ENCODE measurements around the gene AUH.

The AUH gene

DNA sequence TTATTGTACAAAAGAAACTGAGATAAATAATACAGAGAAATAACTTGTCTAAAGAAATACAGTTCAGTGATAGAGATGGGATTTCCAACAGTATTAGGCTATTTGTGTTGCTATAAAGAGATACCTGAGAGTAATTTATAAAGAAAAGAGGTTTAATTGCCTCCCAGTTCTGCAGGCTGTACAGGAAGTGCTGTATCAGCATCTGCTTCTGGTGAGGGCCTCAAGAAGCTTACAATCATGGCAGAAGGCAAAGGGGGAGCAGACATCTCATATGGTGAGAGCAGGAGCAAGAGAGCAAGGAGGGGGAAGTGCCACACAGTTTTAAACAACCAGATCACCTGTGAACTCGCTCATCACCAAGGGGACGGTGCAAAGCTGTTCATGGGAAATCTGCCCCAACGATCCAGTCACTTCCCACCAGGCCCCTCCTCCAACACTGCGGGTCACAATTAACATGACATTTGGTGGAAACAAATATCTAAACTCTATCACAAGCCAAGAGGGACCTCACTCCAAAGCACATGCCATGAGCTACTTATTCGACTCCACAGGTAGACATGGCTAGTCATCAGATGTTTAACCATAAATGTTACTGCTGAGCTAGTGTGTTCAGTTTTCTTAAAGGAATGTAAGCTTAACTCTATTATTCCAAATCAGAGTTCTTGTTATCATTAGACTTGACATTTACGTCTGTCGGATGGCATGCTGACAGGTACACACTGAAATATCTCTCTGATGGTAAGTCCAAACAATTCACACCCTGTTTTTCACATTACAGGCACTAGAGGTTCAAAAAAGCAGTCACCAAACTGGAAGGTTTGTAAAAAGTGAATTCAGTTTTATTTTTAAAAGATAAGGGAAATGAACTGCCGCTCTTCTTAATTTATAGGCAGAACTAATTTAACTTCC is 82.2 kb downstream of the AUH start:
- no peaks in the 10 kb centered on the region for H3K27me3 ChIP-seq (ENCODE audit: insufficient read depth, poor library complexity, severe bottlenecking)
- TF ChIP-seq, protein P1, sequence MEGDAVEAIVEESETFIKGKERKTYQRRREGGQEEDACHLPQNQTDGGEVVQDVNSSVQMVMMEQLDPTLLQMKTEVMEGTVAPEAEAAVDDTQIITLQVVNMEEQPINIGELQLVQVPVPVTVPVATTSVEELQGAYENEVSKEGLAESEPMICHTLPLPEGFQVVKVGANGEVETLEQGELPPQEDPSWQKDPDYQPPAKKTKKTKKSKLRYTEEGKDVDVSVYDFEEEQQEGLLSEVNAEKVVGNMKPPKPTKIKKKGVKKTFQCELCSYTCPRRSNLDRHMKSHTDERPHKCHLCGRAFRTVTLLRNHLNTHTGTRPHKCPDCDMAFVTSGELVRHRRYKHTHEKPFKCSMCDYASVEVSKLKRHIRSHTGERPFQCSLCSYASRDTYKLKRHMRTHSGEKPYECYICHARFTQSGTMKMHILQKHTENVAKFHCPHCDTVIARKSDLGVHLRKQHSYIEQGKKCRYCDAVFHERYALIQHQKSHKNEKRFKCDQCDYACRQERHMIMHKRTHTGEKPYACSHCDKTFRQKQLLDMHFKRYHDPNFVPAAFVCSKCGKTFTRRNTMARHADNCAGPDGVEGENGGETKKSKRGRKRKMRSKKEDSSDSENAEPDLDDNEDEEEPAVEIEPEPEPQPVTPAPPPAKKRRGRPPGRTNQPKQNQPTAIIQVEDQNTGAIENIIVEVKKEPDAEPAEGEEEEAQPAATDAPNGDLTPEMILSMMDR (IDR thresholded peaks at IDR 0.05; ENCODE audit: insufficient read depth, low read length), result no peak
- TF ChIP-seq SPI1 (IDR thresholded peaks at IDR 0.05; ENCODE audit: borderline replicate concordance, low read depth), result no peak
- TF ChIP-seq, protein P2, sequence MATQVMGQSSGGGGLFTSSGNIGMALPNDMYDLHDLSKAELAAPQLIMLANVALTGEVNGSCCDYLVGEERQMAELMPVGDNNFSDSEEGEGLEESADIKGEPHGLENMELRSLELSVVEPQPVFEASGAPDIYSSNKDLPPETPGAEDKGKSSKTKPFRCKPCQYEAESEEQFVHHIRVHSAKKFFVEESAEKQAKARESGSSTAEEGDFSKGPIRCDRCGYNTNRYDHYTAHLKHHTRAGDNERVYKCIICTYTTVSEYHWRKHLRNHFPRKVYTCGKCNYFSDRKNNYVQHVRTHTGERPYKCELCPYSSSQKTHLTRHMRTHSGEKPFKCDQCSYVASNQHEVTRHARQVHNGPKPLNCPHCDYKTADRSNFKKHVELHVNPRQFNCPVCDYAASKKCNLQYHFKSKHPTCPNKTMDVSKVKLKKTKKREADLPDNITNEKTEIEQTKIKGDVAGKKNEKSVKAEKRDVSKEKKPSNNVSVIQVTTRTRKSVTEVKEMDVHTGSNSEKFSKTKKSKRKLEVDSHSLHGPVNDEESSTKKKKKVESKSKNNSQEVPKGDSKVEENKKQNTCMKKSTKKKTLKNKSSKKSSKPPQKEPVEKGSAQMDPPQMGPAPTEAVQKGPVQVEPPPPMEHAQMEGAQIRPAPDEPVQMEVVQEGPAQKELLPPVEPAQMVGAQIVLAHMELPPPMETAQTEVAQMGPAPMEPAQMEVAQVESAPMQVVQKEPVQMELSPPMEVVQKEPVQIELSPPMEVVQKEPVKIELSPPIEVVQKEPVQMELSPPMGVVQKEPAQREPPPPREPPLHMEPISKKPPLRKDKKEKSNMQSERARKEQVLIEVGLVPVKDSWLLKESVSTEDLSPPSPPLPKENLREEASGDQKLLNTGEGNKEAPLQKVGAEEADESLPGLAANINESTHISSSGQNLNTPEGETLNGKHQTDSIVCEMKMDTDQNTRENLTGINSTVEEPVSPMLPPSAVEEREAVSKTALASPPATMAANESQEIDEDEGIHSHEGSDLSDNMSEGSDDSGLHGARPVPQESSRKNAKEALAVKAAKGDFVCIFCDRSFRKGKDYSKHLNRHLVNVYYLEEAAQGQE (IDR thresholded peaks at IDR 0.05; ENCODE audit: insufficient replicate concordance, low read depth), result no peak
- no peak for TF ChIP-seq GABPA (IDR thresholded peaks at IDR 0.05; ENCODE audit: low read depth)
- TF ChIP-seq POLR2AphosphoS5 (IDR thresholded peaks at IDR 0.05; ENCODE audit: low read depth), result no peak
- no peak overlapping the region for H3K4me3 ChIP-seq (replicated peaks; ENCODE audit: insufficient read depth, low read length)
- no peak for DNase-seq (ENCODE audit: low read depth in 1 of 2, low spot score in 1 of 2)
- no peak overlapping the region for H3K27ac ChIP-seq (replicated peaks)

DNA sequence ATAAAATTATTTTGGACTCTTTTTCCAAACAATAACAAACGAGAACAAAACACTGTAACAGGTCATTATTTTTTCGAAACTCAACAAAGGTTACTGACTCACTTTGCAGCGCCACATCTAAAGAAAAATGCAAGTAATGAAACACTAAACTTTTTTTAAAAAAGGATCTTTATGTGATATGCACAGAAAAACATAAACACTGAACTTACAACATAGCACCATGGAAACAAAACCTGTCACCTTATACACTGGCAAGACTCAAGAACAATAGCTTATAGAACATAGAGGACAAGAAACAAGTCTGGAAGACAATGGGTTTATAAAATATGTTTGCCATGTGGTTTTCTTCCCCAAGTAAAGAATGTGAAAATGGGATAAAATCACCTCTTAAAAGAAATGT is 85.2 kb downstream of the AUH start:
- no peak for DNase-seq (ENCODE audit: low read depth in 1 of 2, low spot score in 1 of 2)
- no peaks in the 10 kb centered on the region for H3K27me3 ChIP-seq (ENCODE audit: insufficient read depth, poor library complexity, severe bottlenecking)
- H3K27ac ChIP-seq (replicated peaks), result no peak overlapping the region
- no peak overlapping the region for H3K4me3 ChIP-seq (replicated peaks; ENCODE audit: insufficient read depth, low read length)
- no peak for TF ChIP-seq POLR2AphosphoS5 (IDR thresholded peaks at IDR 0.05; ENCODE audit: low read depth)
- TF ChIP-seq, protein P2 (IDR thresholded peaks at IDR 0.05; ENCODE audit: insufficient replicate concordance, low read depth), result no peak
- no peak for TF ChIP-seq GABPA (IDR thresholded peaks at IDR 0.05; ENCODE audit: low read depth)
- TF ChIP-seq, protein P1 (IDR thresholded peaks at IDR 0.05; ENCODE audit: insufficient read depth, low read length), result no peak
- TF ChIP-seq SPI1 (IDR thresholded peaks at IDR 0.05; ENCODE audit: borderline replicate concordance, low read depth), result no peak

DNA sequence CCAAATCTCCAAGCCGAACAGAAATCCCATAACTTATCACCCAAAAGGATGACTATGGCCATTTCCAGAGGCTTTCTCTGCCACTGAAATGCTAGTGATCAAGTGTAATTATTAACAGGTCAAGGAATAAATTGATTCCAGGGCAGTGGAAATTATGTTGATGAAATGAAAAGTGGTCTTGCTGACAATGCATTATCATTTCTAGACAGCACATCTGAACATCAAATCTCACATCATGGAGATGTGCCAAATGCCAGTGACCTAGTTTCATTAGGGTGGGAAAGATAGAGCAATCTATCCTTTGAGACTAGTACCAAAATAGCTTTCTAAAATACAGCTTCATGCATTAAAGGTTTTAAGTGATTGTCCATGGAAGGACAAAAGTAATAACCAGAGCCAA is 86.1 kb downstream of the AUH start:
- Histone ChIP-seq H3K27ac (replicated peaks) (no peak overlapping the region), H3K27me3 (ENCODE audit: insufficient read depth, poor library complexity, severe bottlenecking) (no peaks in the 10 kb centered on the region), H3K4me3 (replicated peaks; ENCODE audit: insufficient read depth, low read length) (no peak overlapping the region)
- no peak for TF ChIP-seq GABPA (IDR thresholded peaks at IDR 0.05; ENCODE audit: low read depth)
- TF ChIP-seq, protein P2 (IDR thresholded peaks at IDR 0.05; ENCODE audit: insufficient replicate concordance, low read depth), result no peak
- TF ChIP-seq POLR2AphosphoS5 (IDR thresholded peaks at IDR 0.05; ENCODE audit: low read depth), result no peak
- TF ChIP-seq SPI1 (IDR thresholded peaks at IDR 0.05; ENCODE audit: borderline replicate concordance, low read depth), result no peak
- TF ChIP-seq, protein P1 (IDR thresholded peaks at IDR 0.05; ENCODE audit: insufficient read depth, low read length), result no peak
- no peak for DNase-seq (ENCODE audit: low read depth in 1 of 2, low spot score in 1 of 2)
